Urothelium cell line (cell line): ENCODE data around the gene RAB17.
A peak's percentile ranks its signal among the peaks of the same experiment; 100 is the strongest.

Source experiments
- DNase-seq: peaks from one replicate; pipeline ENCODE4 v3.0.0; 2011; ENCODE audit warnings: low spot score, mixed read lengths
- FAIRE-seq: peaks from 2 replicates; lab custom pipeline; 2011; peaks lifted over from hg19 to GRCh38; lab: Jason Lieb, UNC

Gene RAB17

GRCh38 chr2:237590272-237591140 lies at the start of gene RAB17:
TSS of gene RAB17 (minus strand) at chr2:237590734. CDS start at chr2:237586154, 4,580 bp downstream.
- FAIRE-seq (no peak), DNase-seq (peak; percentile 54)

- no peak for DNase-seq
- FAIRE-seq: no peak
Observed at GRCh38 chr2:237639836-237640220, 49.3 kb upstream of the RAB17 start.

- DNase-seq: no peak
- no peak for FAIRE-seq
Observed at GRCh38 chr2:237639052-237639835, 48.7 kb upstream of the RAB17 start.

- no peak for DNase-seq
- no peak for FAIRE-seq
Observed at GRCh38 chr2:237638176-237638575, 47.6 kb upstream of the RAB17 start.

- FAIRE-seq (no peak), DNase-seq (no peak)
Observed at GRCh38 chr2:237637429-237638135, 47.0 kb upstream of the RAB17 start.

GRCh38 chr2:237636578-237636977 lies 46.0 kb upstream of the RAB17 start:
- FAIRE-seq (no peak), DNase-seq (no peak)

- FAIRE-seq (no peak), DNase-seq (no peak)
Observed at GRCh38 chr2:237633061-237633561, 42.6 kb upstream of the RAB17 start.

- no peak for FAIRE-seq
Observed at GRCh38 chr2:237631801-237632585, 41.5 kb upstream of the RAB17 start.

GRCh38 chr2:237631007-237631785 lies 40.7 kb upstream of the RAB17 start:
- no peak for FAIRE-seq

More at GRCh38 chr2:237631801-237632585, 41.5 kb upstream of the RAB17 start:
- no peak for DNase-seq

GRCh38 chr2:237630216-237631000 lies 39.9 kb upstream of the RAB17 start:
- no peak for FAIRE-seq
- no peak for DNase-seq

More at GRCh38 chr2:237631007-237631785, 40.7 kb upstream of the RAB17 start:
- no peak for DNase-seq

- FAIRE-seq (no peak), DNase-seq (no peak)
Observed at GRCh38 chr2:237629739-237630138, 39.2 kb upstream of the RAB17 start.

- FAIRE-seq (no peak), DNase-seq (no peak)
Observed at GRCh38 chr2:237629188-237629534, 38.6 kb upstream of the RAB17 start.

GRCh38 chr2:237628247-237629187 lies 38.0 kb upstream of the RAB17 start:
- DNase-seq (no peak), FAIRE-seq (no peak)

- DNase-seq (peak; percentile 65), FAIRE-seq (no peak)
Observed at GRCh38 chr2:237627441-237628246, 37.1 kb upstream of the RAB17 start, which contains the start of gene LRRFIP1. TSS of gene LRRFIP1 (plus strand) at chr2:237627587. CDS start at chr2:237627645, 58 bp downstream.

GRCh38 chr2:237626813-237627440 lies 36.4 kb upstream of the RAB17 start:
- DNase-seq (no peak), FAIRE-seq (no peak)

- no peak for FAIRE-seq
Observed at GRCh38 chr2:237625777-237626176, 35.2 kb upstream of the RAB17 start.

More at GRCh38 chr2:237625777-237626176, 35.2 kb upstream of the RAB17 start:
- DNase-seq: no peak
